Naive thymus-derived CD8-positive, alpha-beta T cell (primary cell): ENCODE results near the gene WDPCP. TPM values are rescaled to one million over a fixed set of nuclear protein-coding genes. Genes with fewer than 3 reads are reported as not detected.
"Not testable (repeated sequence)": the region's sequence is repeated elsewhere in the genome, so short reads cannot be mapped to it uniquely, and the experiment has no call there.

Experiments
- ATAC-seq, 2 donors: fragments of 150-1000 bp; cut with Tn5 transposase in 1 of 2; sonication (Bioruptor Pico), chemical (Tn5 transposase) in 1 of 2; 1 replicate in 1 of 2; 2 replicates in 1 of 2; pipeline ENCODE4 v1.10.0; 2021; ENCODE audit warnings: mild to moderate bottlenecking in 2 of 2, moderate library complexity in 2 of 2
- POLR2A ChIA-PET: fragments of 350-600 bp; sonication (Branson Sonifier 250); formaldehyde crosslinking; loops from one replicate; lab custom pipeline; 2021; ENCODE audit warnings: antibody characterized with exemption; lab: Charles Lee
- DNase-seq, 10 donors: peaks; one replicate each; pipeline versions ENCODE4 v3.0.0 to v3.0.0-alpha.2; 2020 to 2022
- H3K27ac Mint-ChIP-seq, 10 donors: one replicate each; pipeline ENCODE4 v1.8.0; 2020 to 2022; ENCODE audit warnings: mild to moderate bottlenecking in 10 of 10, mixed read lengths in 10 of 10, moderate library complexity in 4 of 10, inconsistent platforms in 1 of 10
- H3K27me3 Mint-ChIP-seq, 5 donors: one replicate each; pipeline ENCODE4 v1.8.0; 2021 to 2022; ENCODE audit warnings: mixed read lengths in 5 of 5
- H3K36me3 Mint-ChIP-seq, 3 donors: one replicate each; pipeline ENCODE4 v1.8.0; 2020 to 2022; ENCODE audit warnings: mixed read lengths in 3 of 3, mild to moderate bottlenecking in 2 of 3, inconsistent platforms in 1 of 3
- H3K4me1 Mint-ChIP-seq, 4 donors: one replicate each; pipeline ENCODE4 v1.8.0; 2021 to 2022; ENCODE audit warnings: mixed read lengths in 4 of 4
- H3K4me3 Mint-ChIP-seq, 10 donors: one replicate each; pipeline ENCODE4 v1.8.0; 2020 to 2022; ENCODE audit warnings: mild to moderate bottlenecking in 10 of 10, mixed read lengths in 10 of 10, moderate library complexity in 6 of 10, inconsistent platforms in 1 of 10
- H3K9me3 Mint-ChIP-seq, 9 donors: one replicate each; pipeline ENCODE4 v1.8.0; 2020 to 2022; ENCODE audit warnings: mixed read lengths in 9 of 9, mild to moderate bottlenecking in 3 of 9, inconsistent platforms in 1 of 9, moderate library complexity in 1 of 9
- polyA plus RNA-seq, 3 donors: library from polyadenylated mRNA; unstranded; fragments of 300-500 nt; fragmentation: Illumina TruSeq; gene quantifications; one replicate each; pipeline ENCODE4 v1.2.3, GENCODE V29; 2021
- total RNA-seq, 8 experiments: library from RNA in 2 of 8; stranded (reverse) in 2 of 8; gene quantifications; one replicate each; pipeline ENCODE4 v1.2.3 and lab custom pipeline; 2021 to 2026

WDPCP gene
- total and polyA plus RNA-seq, 5 experiments from 2014 or later: 3.5 to 14.7 (median 7.9) TPM

DNA sequence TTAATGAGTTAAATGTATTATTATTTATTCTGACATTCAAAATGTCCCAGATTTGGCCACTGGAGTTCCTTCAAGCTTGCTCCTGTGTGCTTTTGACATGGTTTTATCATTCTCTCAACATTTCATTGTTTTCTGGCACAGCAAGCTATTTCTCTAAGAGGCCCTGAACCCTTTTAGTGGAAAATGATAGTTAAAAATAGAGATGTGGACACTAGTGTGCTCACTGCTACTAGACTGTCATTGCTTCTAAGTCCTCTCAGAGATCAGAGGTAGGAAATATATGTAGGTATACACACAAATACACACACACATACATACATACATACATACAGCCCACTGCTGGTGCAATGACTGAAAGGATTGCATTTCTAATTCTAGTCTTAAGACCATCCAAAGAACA is 25.5 kb downstream of the WDPCP start:
- POLR2A ChIA-PET: no interaction called here
- peaks cover 0 to 64% (median 21%) of the 10 kb centered on the region in 9 donors for H3K9me3 Mint-ChIP-seq
- no peak for ATAC-seq
- no peak for DNase-seq
- no peak overlapping the region for H3K4me3 Mint-ChIP-seq
- H3K27ac Mint-ChIP-seq: no peak overlapping the region
- peaks cover 2 to 6% (median 5%) of the 10 kb centered on the region in 4 donors for H3K4me1 Mint-ChIP-seq
- H3K36me3 Mint-ChIP-seq: peaks cover 34 to 67% (median 37%) of the 10 kb centered on the region in 3 donors
- H3K27me3 Mint-ChIP-seq: no peaks in the 10 kb centered on the region

DNA sequence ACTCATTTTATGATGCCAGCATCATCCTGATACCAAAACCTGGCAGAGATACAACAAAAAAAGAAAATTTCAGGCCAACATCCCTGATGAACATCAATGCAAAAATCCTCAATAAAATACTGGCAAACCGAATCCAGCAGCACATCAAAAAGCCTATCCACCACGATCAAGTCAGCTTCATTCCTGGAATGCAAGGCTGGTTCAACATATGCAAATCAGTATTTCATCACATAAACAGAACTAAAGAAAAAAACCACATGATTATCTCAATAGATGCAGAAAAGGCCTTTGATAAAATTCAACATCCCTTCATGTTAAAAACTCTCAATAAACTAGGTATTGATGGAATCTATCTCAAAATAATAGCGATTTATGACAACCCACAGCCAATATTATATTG is 29.4 kb downstream of the WDPCP start:
- H3K4me3 Mint-ChIP-seq, H3K27me3 Mint-ChIP-seq, DNase-seq, H3K27ac Mint-ChIP-seq, ATAC-seq, POLR2A ChIA-PET: not testable (repeated sequence)
- Mint-ChIP-seq H3K4me1 (peaks cover 8 to 16% (median 11%) of the 10 kb centered on the region in 4 donors), H3K9me3 (peaks cover 0 to 60% (median 34%) of the 10 kb centered on the region in 9 donors), H3K36me3 (peaks cover 42 to 75% (median 59%) of the 10 kb centered on the region in 3 donors)

DNA sequence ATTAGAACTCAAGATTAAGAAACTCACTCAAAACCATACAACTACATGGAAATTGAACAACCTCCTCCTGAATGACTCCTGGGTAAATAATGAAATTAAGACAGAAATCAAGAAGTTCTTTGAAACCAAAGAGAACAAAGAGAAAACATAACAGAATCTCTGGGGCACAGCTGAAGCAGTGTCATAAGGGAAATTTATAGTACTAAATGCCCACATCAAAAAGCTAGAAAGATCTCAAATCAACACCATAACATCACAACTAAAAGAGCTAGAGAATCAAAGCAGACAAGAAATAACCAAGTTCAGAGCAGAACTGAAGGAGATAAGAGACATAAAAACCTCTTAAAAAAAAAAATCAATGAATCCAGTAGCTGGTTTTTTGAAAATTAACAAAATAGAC is 30.5 kb downstream of the WDPCP start:
- peak overlapping the region in 6 of 10 donors; percentile 3 to 80 (median 42) for H3K27ac Mint-ChIP-seq
- peaks cover 39 to 71% (median 55%) of the 10 kb centered on the region in 3 donors for H3K36me3 Mint-ChIP-seq
- H3K9me3 Mint-ChIP-seq: peaks cover 0 to 60% (median 34%) of the 10 kb centered on the region in 9 donors
- H3K27me3 Mint-ChIP-seq, POLR2A ChIA-PET, ATAC-seq: not testable (repeated sequence)
- peak in 2 of 10 donors; percentile 12 to 17 for DNase-seq
- peak overlapping the region in 7 of 10 donors; percentile 3 to 61 (median 33) for H3K4me3 Mint-ChIP-seq
- H3K4me1 Mint-ChIP-seq: peaks cover 8 to 16% (median 11%) of the 10 kb centered on the region in 4 donors

- H3K27me3 Mint-ChIP-seq: no peaks in the 10 kb centered on the region
- H3K4me3 Mint-ChIP-seq: no peak overlapping the region
These were observed 32.3 kb downstream of the WDPCP start for GRCh38 chr2:63555931-63556330.

GRCh38 chr2:63555299-63555698 is 33.0 kb downstream of the WDPCP start:
- Mint-ChIP-seq H3K36me3 (peaks cover 30 to 58% (median 42%) of the 10 kb centered on the region in 3 donors), H3K4me3 (peak overlapping the region in 1 of 10 donors; percentile 13), H3K27ac (no peak overlapping the region), H3K4me1 (peaks cover 10 to 20% (median 14%) of the 10 kb centered on the region in 4 donors), H3K27me3 (no peaks in the 10 kb centered on the region), H3K9me3 (peaks cover 0 to 46% (median 34%) of the 10 kb centered on the region in 9 donors)
- ATAC-seq: no peak
- POLR2A ChIA-PET: no interaction called here
- no peak for DNase-seq

More at GRCh38 chr2:63555931-63556330, 32.3 kb downstream of the WDPCP start:
- Mint-ChIP-seq H3K36me3 (peaks cover 36 to 64% (median 47%) of the 10 kb centered on the region in 3 donors), H3K4me1 (peaks cover 8 to 16% (median 12%) of the 10 kb centered on the region in 4 donors), H3K27ac (peak overlapping the region in 1 of 10 donors; percentile 75), H3K9me3 (peaks cover 0 to 50% (median 34%) of the 10 kb centered on the region in 9 donors)
- POLR2A ChIA-PET: no interaction called here
- no peak for DNase-seq
- no peak for ATAC-seq

DNA sequence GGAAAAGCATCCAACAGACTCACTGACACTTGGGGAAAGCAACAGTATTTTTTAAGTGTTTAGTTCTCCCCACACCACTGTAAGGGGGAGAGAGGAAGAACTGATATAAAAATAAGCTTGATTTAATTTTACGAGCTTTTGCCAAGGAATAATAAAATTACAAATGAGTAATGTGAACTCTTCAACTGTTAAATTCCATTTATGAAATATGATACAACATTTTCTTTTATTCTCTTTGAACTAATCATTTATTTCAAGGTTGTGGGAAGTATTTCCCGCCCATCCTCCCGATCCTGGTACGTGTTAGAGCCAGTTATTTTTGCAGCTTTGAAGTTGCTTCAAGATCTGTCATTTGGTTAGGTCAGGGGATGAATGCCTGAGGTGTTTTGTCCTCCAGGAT is 35.2 kb downstream of the WDPCP start:
- Mint-ChIP-seq H3K27ac (no peak overlapping the region), H3K27me3 (no peaks in the 10 kb centered on the region), H3K36me3 (peaks cover 32 to 39% (median 34%) of the 10 kb centered on the region in 3 donors), H3K9me3 (peaks cover 0 to 31% (median 21%) of the 10 kb centered on the region in 9 donors), H3K4me1 (peaks cover 8 to 20% (median 17%) of the 10 kb centered on the region in 4 donors), H3K4me3 (no peak overlapping the region)
- DNase-seq (no peak), ATAC-seq (no peak)
- POLR2A ChIA-PET: no interaction called here

DNA sequence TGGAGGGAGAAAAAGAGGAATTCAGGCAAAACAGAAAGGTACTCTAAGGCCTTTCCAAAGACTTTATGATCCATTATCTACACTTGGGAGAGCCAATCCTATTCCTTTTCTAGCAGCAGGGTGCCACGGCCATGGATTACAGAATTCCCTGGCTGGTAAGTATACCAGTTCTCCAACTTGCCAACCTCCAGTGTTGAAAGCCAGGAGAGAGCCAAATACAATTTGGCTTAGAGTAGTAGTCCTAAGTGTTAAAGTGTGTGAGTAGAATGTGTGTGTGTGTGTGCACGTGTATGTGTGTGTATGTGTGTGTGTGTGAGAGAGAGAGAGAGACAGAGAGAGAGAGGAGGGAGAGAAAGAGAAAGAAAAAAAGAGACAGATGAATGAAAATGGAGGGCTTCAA is 43.3 kb downstream of the WDPCP start:
- peaks cover 6 to 10% (median 10%) of the 10 kb centered on the region in 3 donors for H3K36me3 Mint-ChIP-seq
- peaks cover under 1 to 4% (median 3%) of the 10 kb centered on the region in 4 donors for H3K4me1 Mint-ChIP-seq
- POLR2A ChIA-PET: no interaction called here
- H3K27me3 Mint-ChIP-seq: no peaks in the 10 kb centered on the region
- peaks cover 0 to 15% (median 6%) of the 10 kb centered on the region in 9 donors for H3K9me3 Mint-ChIP-seq
- ATAC-seq (no peak), DNase-seq (no peak)
- peak overlapping the region in 1 of 10 donors; percentile 32 for H3K27ac Mint-ChIP-seq
- no peak overlapping the region for H3K4me3 Mint-ChIP-seq

- peak in 2 of 10 donors; percentile 4 to 5 for DNase-seq
- Mint-ChIP-seq H3K27ac (no peak overlapping the region), H3K4me1 (peaks cover 0 to 2% (median 1%) of the 10 kb centered on the region in 4 donors), H3K27me3 (no peaks in the 10 kb centered on the region), H3K36me3 (peaks cover 6 to 10% (median 7%) of the 10 kb centered on the region in 3 donors), H3K4me3 (no peak overlapping the region), H3K9me3 (peaks cover 0 to 11% (median 6%) of the 10 kb centered on the region in 9 donors)
- POLR2A ChIA-PET: no interaction called here
- no peak for ATAC-seq
These were observed 44.2 kb downstream of the WDPCP start for GRCh38 chr2:63544017-63544627.

DNA sequence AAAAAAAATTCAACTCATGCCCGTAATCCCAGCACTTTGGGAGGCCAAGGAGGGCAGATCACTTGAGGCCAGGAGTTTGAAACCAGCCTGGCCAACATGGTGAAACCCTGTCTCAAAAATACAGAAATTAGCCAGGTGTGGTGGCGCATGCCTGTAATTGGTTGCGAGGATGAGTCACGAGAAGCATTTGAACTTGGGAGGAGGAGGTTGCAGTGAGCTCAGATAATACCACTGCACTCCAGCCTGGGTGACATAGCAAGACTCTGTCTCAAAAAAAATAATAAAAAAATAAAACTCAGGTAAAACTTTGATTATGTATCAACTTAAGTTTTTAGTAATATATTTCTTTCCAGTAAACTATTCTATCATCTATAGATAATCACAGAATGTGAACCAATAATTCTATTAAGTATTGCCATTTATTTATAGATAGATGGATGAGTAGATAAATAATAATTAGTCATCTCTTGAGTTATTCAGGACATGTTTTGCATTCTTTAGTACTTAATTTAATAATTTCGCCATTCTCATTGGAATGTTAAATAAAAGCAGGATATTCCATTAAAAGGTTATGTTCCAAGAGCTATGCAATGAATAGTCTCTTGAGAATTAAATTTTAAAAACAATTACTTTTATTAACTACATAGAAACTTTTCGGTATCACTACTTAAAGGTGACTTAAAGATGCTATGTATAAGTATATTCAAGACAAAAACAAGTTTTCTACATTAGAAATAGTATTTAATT is 48.7 kb downstream of the WDPCP start:
- peaks cover 4 to 14% (median 7%) of the 10 kb centered on the region in 3 donors for H3K36me3 Mint-ChIP-seq
- H3K4me1 Mint-ChIP-seq: peaks cover 0 to 4% (median 0%) of the 10 kb centered on the region in 4 donors
- H3K27ac Mint-ChIP-seq: no peak overlapping the region
- POLR2A ChIA-PET: no interaction called here
- H3K27me3 Mint-ChIP-seq: no peaks in the 10 kb centered on the region
- peaks cover 0 to 26% (median 14%) of the 10 kb centered on the region in 9 donors for H3K9me3 Mint-ChIP-seq
- ATAC-seq (no peak), DNase-seq (no peak)
- no peak overlapping the region for H3K4me3 Mint-ChIP-seq

GRCh38 chr2:63538390-63538789 is 49.9 kb downstream of the WDPCP start:
- ATAC-seq (no peak), DNase-seq (no peak)
- Mint-ChIP-seq H3K27me3 (no peaks in the 10 kb centered on the region), H3K36me3 (peaks cover 6 to 19% (median 15%) of the 10 kb centered on the region in 3 donors), H3K4me3 (no peak overlapping the region), H3K27ac (no peak overlapping the region), H3K4me1 (peaks cover 2 to 10% (median 3%) of the 10 kb centered on the region in 4 donors), H3K9me3 (peaks cover 0 to 36% (median 22%) of the 10 kb centered on the region in 9 donors)
- POLR2A ChIA-PET: no interaction called here

DNA sequence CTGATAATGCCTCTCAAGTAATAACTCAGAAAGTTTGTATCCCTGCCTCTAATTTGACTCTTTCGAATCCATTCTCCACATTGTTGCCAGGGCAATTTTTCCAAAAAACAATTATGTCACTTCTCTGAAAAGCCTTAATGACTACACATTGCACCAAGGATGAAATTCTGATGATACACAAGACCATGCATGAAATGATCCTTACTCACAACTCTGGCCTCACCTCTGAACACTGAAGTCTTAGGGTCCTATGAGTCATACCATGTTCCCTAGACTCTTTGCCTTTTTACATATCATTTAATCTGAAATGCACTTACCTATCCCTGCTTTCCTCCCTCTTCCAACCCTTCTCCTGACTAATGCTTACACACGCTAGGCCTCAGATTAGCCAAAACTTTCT is 51.0 kb downstream of the WDPCP start:
- peaks cover 6 to 30% (median 26%) of the 10 kb centered on the region in 3 donors for H3K36me3 Mint-ChIP-seq
- peaks cover 5 to 47% (median 32%) of the 10 kb centered on the region in 9 donors for H3K9me3 Mint-ChIP-seq
- POLR2A ChIA-PET: no interaction called here
- H3K27ac Mint-ChIP-seq: no peak overlapping the region
- peaks cover 2 to 10% (median 6%) of the 10 kb centered on the region in 4 donors for H3K4me1 Mint-ChIP-seq
- no peak overlapping the region for H3K4me3 Mint-ChIP-seq
- ATAC-seq: no peak
- DNase-seq: no peak
- H3K27me3 Mint-ChIP-seq: no peaks in the 10 kb centered on the region

DNA sequence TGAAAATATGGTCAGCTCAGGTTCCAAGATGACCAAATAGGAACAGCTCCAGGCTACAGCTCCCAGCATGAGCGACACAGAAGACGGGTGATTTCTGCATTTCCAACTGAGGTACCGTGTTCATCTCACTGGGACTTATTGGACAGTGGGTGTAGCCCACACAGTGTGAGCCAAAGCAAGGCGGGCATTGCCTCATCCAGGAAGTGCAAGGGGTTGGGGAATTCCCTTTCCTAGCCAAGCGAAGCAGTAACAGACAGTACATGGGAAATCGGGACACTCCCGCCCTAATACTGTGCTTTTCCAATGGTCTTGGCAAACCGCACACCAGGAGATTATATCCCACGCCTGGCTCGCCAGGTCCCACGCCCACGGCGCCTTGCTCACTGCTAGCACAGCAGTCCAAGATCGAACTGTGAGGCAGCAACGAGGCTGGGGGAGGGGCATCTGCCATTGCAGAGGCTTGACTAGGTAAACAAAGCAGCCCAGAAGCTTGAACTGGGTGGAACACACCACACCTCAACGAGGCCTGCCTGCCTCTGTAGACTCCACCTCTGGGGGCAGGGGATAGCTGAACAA is 57.5 kb downstream of the WDPCP start:
- Mint-ChIP-seq H3K27ac (no peak overlapping the region), H3K27me3 (no peaks in the 10 kb centered on the region), H3K9me3 (peaks cover 13 to 72% (median 42%) of the 10 kb centered on the region in 9 donors), H3K4me1 (peaks cover 4 to 14% (median 6%) of the 10 kb centered on the region in 4 donors), H3K36me3 (peaks cover 9 to 44% (median 37%) of the 10 kb centered on the region in 3 donors), H3K4me3 (no peak overlapping the region)
- POLR2A ChIA-PET: no interaction called here
- ATAC-seq (no peak), DNase-seq (no peak)
